Heart left ventricle (tissue), 13 donors: Measurements from ENCODE around the gene FGB.

ENCODE experiments used
- CTCF ChIP-seq, 12 donors: fragments of 200-600 bp; sonication (generic) in 4 of 12; IDR thresholded peaks; one replicate each; pipeline versions ENCODE4 v1.5.0 to v1.8.0; 2018 to 2022; ENCODE audit warnings: antibody characterized with exemption in 12 of 12, mild to moderate bottlenecking in 5 of 12
- POLR2A ChIP-seq, 2 donors: fragments of 450-650 bp; IDR thresholded peaks; one replicate each; pipeline ENCODE4 v1.6.1; 2017; ENCODE audit warnings: antibody characterized with exemption in 2 of 2, mild to moderate bottlenecking in 2 of 2, moderate library complexity in 2 of 2
- donor health status: ischemic (EF 13 %, LVEDD 7.1; RV severe dilation, severe dysfunction).
- donor health status: DM: no; HTN: yes; CAD: no.
- donor health status: DM: no; HTN: no; CAD: no.
- donor health status: ischemic (EF 25% LVEDD 6.9; RV normal size, moderate dysfunction).
- donor health status: ischemic (EF 25% LVEDD 5.7; RV mildly dilated, moderate dysfunction).
- donor health status: ischemic (EF 35%, LVEDD 5.7; RV mildly dilated, moderate dysfunction).
- donor health status: nonischemic (EF 11% LVEDD 7.7; RV severe dilation, severe dysfunction).
- donor health status: DM: yes; HTN: yes; CAD: no.
- donor health status: PGD.
- donor health status: ischemic (EF 29% LVEDD 5.4; RV normal size, mild dysfunction).
- donor health status: nonischemic (EF 23%, LVEDD 6.1; RV moderate dilation, normal function).

GRCh38 chr4:154516318-154517029, 46.3 kb upstream of the FGB start:
- TF ChIP-seq CTCF (IDR thresholded peaks at IDR 0.05) (no peak), POLR2A (IDR thresholded peaks at IDR 0.05) (no peak)
